C4-2B (cell line): ENCODE data around the gene LYST.

Experiments
- CTCF ChIP-seq: fragments of 450-650 bp; conservative IDR thresholded peaks from 2 replicates; pipeline ENCODE4 v1.5.1; 2017; ENCODE audit warnings: mild to moderate bottlenecking
- ZFX ChIP-seq: fragments of 450-650 bp; IDR thresholded peaks from 2 replicates; pipeline ENCODE4 v1.6.1; 2017

- TF ChIP-seq CTCF (no peak), ZFX (no peak)
Measured at GRCh38 chr1:235657747-235658526, 208.8 kb downstream of the LYST start.
